Gastroesophageal sphincter (tissue), 3 donors: Measurements from ENCODE around the gene KIF3A.

Source experiments
- EP300 ChIP-seq: sonication (generic); formaldehyde crosslinking; IDR thresholded peaks from one replicate; pipeline ENCODE4 v1.6.1; 2017; ENCODE audit warnings: antibody characterized with exemption, mild to moderate bottlenecking
- POLR2A ChIP-seq, 2 donors: fragments of 450-650 bp; IDR thresholded peaks; one replicate each; pipeline ENCODE4 v1.6.1; 2017; ENCODE audit warnings: antibody characterized with exemption in 2 of 2, mild to moderate bottlenecking in 2 of 2, moderate library complexity in 1 of 2
- TF ChIP-seq, protein P1 (sequence below), 4 experiments: fragments of 200-600 bp in 2 of 4; fragments of 450-650 bp in 2 of 4; sonication (generic) in 1 of 4; IDR thresholded peaks; one replicate each; pipeline ENCODE4 v1.5.1; 2017 to 2019; ENCODE audit warnings: antibody characterized with exemption in 4 of 4, mild to moderate bottlenecking in 2 of 4, moderate library complexity in 2 of 4

DNA sequence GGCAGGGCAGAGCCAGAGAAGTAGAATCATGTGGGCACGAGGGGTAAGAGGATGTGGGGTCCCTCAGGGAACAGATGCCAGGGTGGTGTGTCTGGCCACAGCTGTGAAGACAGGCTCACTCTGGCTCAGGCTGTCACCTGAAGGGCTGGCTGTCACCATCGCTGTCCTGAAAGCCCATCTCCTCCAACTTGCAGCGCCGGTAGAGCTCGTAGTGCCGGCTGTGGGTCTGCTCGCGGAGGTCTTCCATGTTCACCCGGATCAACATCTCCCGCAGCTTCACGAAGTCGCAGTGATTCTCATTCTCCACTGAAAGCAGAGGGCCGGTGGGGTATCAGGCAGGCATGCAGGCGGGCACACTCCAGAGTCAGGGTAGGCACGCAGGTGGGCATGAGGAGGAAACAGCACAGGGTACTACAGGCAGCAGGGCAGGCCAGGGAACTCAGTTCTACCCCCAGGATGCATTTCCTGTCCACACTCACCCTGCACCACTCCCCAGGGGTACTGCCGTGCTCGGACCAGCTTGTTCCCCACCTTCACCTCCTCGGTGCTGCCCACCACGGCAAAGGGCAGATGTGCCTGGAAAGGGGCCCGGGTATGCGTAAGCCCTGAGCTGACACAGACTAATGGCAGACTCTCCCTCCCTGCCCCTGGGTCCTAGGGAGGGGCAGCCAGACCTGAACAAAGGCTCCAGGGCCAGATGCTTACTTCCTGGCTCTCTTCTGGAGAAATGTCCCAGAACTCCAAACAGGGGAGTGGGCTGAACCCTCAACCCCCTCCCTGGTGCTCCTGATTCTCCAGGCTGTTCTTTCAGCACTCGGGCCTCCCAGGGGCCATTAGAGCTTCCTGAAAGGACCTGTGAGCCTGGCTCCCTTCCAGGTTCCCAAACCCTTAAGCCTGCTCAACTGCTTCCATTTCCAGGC is 24.2 kb upstream of the KIF3A start:
- TF ChIP-seq, protein P1, sequence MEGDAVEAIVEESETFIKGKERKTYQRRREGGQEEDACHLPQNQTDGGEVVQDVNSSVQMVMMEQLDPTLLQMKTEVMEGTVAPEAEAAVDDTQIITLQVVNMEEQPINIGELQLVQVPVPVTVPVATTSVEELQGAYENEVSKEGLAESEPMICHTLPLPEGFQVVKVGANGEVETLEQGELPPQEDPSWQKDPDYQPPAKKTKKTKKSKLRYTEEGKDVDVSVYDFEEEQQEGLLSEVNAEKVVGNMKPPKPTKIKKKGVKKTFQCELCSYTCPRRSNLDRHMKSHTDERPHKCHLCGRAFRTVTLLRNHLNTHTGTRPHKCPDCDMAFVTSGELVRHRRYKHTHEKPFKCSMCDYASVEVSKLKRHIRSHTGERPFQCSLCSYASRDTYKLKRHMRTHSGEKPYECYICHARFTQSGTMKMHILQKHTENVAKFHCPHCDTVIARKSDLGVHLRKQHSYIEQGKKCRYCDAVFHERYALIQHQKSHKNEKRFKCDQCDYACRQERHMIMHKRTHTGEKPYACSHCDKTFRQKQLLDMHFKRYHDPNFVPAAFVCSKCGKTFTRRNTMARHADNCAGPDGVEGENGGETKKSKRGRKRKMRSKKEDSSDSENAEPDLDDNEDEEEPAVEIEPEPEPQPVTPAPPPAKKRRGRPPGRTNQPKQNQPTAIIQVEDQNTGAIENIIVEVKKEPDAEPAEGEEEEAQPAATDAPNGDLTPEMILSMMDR (IDR thresholded peaks at IDR 0.05) = no peak
- TF ChIP-seq POLR2A (IDR thresholded peaks at IDR 0.05) (no peak), EP300 (no peak)
